ENCODE data around the gene RASL10A.

GRCh38 chr22:29352778-29353177 lies 37.3 kb upstream of the RASL10A start:
- no peak for TF ChIP-seq CTCF (IDR thresholded peaks at IDR 0.05)
- no peak for TF ChIP-seq POLR2A (IDR thresholded peaks at IDR 0.05)
- no peak for TF ChIP-seq POLR2AphosphoS5 (IDR thresholded peaks at IDR 0.05; ENCODE audit: insufficient read depth in 1 of 2, low read depth in 1 of 2)
